Prostate gland (tissue), 2 donors: ENCODE results near the gene DAB1. TPM values are rescaled to one million over a fixed set of nuclear protein-coding genes. Genes with fewer than 3 reads are reported as not detected.

ENCODE experiments used
- DNase-seq: peaks from one replicate; pipeline ENCODE4 v3.0.0-alpha.2; 2019; ENCODE audit warnings: low spot score
- H3K27ac ChIP-seq, 2 donors: fragments of 200-600 bp; sonication (generic); 2 replicates each; pipeline ENCODE4 v1.5.1; 2017 to 2019
- H3K27me3 ChIP-seq: fragments of 200-600 bp; sonication (generic); replicated peaks from 2 replicates; pipeline ENCODE4 v1.5.1; 2019; ENCODE audit not compliant: insufficient read depth
- H3K36me3 ChIP-seq, 2 donors: fragments of 200-600 bp; sonication (generic); 1 replicate in 1 of 2; 2 replicates in 1 of 2; pipeline versions ENCODE4 v1.5.1 to v1.8.1; 2017 to 2019
- H3K4me1 ChIP-seq: fragments of 200-600 bp; sonication (generic); replicated peaks from 2 replicates; pipeline ENCODE4 v1.5.1; 2019
- H3K4me3 ChIP-seq, 2 donors: fragments of 200-600 bp; sonication (generic); 2 replicates each; pipeline ENCODE4 v1.5.1; 2017 to 2019
- H3K9me3 ChIP-seq: fragments of 200-600 bp; sonication (generic); 2 replicates; pipeline ENCODE4 v1.5.1; 2017
- CTCF ChIP-seq, 4 experiments: fragments of 200-600 bp in 2 of 4; fragments of 450-650 bp in 2 of 4; sonication (generic) in 2 of 4; IDR thresholded peaks; 1 replicate in 3 of 4; 2 replicates in 1 of 4; pipeline ENCODE4 v1.5.1; 2016 to 2019; ENCODE audit warnings: antibody characterized with exemption in 4 of 4, mild to moderate bottlenecking in 2 of 4, moderate library complexity in 2 of 4
- POLR2A ChIP-seq: fragments of 450-650 bp; IDR thresholded peaks from one replicate; pipeline ENCODE4 v1.6.1; 2016; ENCODE audit warnings: antibody characterized with exemption, mild to moderate bottlenecking
- POLR2AphosphoS5 ChIP-seq: sonication (generic); formaldehyde crosslinking; IDR thresholded peaks from one replicate; pipeline ENCODE4 v1.6.1; 2017; ENCODE audit warnings: antibody characterized with exemption
- WGBS: methylation state at CpG from one replicate; pipeline ENCODE4 v1.1.5; 2018; 5-methylcytosine and 5-hydroxymethylcytosine counted together
- intact Hi-C: fragments of 100-400 bp; cut with DNase I; formaldehyde crosslinking; loops from one replicate; pipeline ENCODE4 v1.14.2; 2022
- total RNA-seq, 2 donors: library from RNA; depleted of rRNA; stranded (reverse); fragments of >200 nt; gene quantifications; one replicate each; pipeline ENCODE4 v1.1.0, GENCODE V29; 2016

The DAB1 gene
- total RNA-seq, 2 donors from 2014 or later = 0.64 to 3.6 TPM

DNA sequence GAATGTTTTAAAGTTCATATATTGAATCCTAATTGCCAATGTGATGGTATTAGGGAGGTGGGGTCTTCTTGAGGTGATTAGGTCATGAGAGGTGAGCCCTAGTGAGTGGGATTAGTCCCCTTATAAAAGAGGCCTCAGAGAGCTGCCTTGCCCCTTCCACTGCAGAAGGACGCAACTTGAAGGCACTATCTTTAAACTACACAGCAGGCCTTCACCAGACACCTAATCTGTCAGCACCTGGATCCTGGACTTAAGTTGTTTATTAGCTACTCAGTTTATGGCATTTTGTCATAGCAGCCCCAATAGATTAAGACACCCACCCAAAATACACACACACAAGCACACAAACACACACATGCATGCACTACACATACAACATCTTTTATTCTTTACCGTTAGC is 61.4 kb downstream of the DAB1 start:
- Histone ChIP-seq H3K27me3 (no peaks in the 10 kb centered on the region), H3K36me3 (no peaks in the 10 kb centered on the region), H3K27ac (no peak overlapping the region), H3K4me1 (no peaks in the 10 kb centered on the region), H3K9me3 (no peaks in the 10 kb centered on the region), H3K4me3 (no peak overlapping the region)
- TF ChIP-seq POLR2A = no peak
- TF ChIP-seq CTCF (IDR thresholded peaks at IDR 0.05) = no peak
- TF ChIP-seq POLR2AphosphoS5 = no peak
- DNase-seq = no peak
- intact Hi-C loops = no loop called here
- WGBS = 66% methylated on average over 2 of the region's 2 CpGs

- Histone ChIP-seq H3K27ac (no peak overlapping the region), H3K4me3 (no peak overlapping the region), H3K36me3 (no peaks in the 10 kb centered on the region), H3K4me1 (no peaks in the 10 kb centered on the region), H3K9me3 (no peaks in the 10 kb centered on the region), H3K27me3 (no peaks in the 10 kb centered on the region)
- TF ChIP-seq POLR2A (no peak), CTCF (IDR thresholded peaks at IDR 0.05) (no peak), POLR2AphosphoS5 (no peak)
- intact Hi-C loops = no loop called here
- 71% methylated on average over 2 of the region's 2 CpGs for WGBS
- no peak for DNase-seq
Observed at GRCh38 chr1:57361516-57361915, 62.3 kb downstream of the DAB1 start.

GRCh38 chr1:57360846-57361407 is 62.9 kb downstream of the DAB1 start:
- no peak overlapping the region for H3K27ac ChIP-seq
- WGBS = 64% methylated on average over 4 of the region's 4 CpGs
- intact Hi-C loops = no loop called here

GRCh38 chr1:57357462-57357861 is 66.4 kb downstream of the DAB1 start:
- 48% methylated on average over 3 of the region's 3 CpGs for WGBS
- Histone ChIP-seq H3K9me3 (no peaks in the 10 kb centered on the region), H3K36me3 (no peaks in the 10 kb centered on the region), H3K4me3 (no peak overlapping the region), H3K4me1 (no peaks in the 10 kb centered on the region), H3K27me3 (no peaks in the 10 kb centered on the region), H3K27ac (no peak overlapping the region)
- DNase-seq = no peak
- TF ChIP-seq POLR2AphosphoS5 = no peak
- TF ChIP-seq CTCF (IDR thresholded peaks at IDR 0.05) = no peak
- TF ChIP-seq POLR2A = no peak
- intact Hi-C loops = no loop called here

More at GRCh38 chr1:57360846-57361407, 62.9 kb downstream of the DAB1 start:
- Histone ChIP-seq H3K27me3 (no peaks in the 10 kb centered on the region), H3K4me3 (no peak overlapping the region), H3K36me3 (no peaks in the 10 kb centered on the region), H3K9me3 (no peaks in the 10 kb centered on the region), H3K4me1 (no peaks in the 10 kb centered on the region)
- TF ChIP-seq POLR2AphosphoS5 (no peak), POLR2A (no peak), CTCF (IDR thresholded peaks at IDR 0.05) (no peak)
- no peak for DNase-seq

DNA sequence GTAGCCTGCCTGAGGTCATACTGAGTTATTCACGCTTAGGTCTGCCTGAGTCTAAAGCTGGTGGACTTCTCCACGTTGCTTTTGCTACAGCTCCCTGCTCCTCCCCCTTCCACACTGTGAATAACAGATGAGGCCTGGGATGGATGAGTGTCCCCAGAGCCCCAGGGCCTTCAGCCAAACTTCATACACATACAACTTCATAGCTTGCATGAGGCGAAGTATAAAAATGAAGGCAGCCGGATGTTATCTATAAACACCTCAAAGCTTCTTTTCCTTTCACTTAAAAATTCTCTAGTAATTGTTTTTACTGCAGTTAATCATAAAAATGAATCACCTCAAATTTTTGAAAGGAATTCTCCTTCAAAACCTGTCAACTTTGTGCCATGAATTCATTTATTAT is 70.2 kb downstream of the DAB1 start:
- no peak for DNase-seq
- no peak overlapping the region for H3K27ac ChIP-seq
- no peaks in the 10 kb centered on the region for H3K4me1 ChIP-seq
- no peaks in the 10 kb centered on the region for H3K9me3 ChIP-seq
- H3K27me3 ChIP-seq = no peaks in the 10 kb centered on the region
- H3K36me3 ChIP-seq = no peaks in the 10 kb centered on the region
- H3K4me3 ChIP-seq = no peak overlapping the region
- intact Hi-C loops = no loop called here
- WGBS = 61% methylated on average over 4 of the region's 4 CpGs
- no peak for TF ChIP-seq CTCF (IDR thresholded peaks at IDR 0.05)
- no peak for TF ChIP-seq POLR2A
- no peak for TF ChIP-seq POLR2AphosphoS5
